ENCODE data around the gene SVIL.
"Not testable (repeated sequence)": the region's sequence is repeated elsewhere in the genome, so short reads cannot be mapped to it uniquely, and the experiment has no call there.

The SVIL gene

DNA sequence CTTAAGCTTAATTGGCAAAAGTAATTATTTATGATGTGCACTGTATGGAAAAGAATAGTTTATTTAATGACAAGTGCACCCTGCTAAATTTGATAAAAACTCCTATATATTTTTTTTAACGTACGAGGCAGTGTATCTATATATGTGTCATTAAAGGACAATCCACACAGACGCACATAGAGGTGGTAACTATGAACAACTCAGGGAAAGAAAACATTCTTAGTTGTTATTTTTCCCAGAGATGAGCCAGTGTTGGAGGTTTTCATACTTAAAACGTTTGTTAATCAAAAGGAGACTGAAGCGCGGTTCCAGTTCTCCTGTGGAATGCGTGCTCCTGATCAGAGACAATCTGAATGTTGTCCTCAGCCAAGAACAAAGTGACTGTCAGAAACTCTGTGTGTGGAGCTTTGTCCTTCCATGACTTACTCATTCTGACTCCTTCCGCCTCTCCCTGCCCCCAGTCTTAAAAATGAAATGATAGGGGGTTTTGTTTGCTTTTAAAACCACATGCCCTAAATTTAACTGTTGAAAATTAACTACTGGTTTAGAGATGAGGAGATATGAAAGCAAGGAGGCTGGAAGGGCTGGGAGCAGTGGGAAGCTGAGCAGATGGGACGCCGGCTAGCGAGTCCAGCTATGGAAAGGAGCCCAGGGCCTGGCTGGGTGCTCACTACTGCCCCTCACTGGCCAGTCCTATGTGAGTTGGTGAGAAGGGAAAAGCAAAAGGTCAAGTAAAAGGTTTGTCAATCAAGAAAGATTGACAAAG lies 99.6 kb downstream of the SVIL start:
- no peak for FAIRE-seq

GRCh38 chr10:29534590-29534989 lies 100.2 kb downstream of the SVIL start:
- no peak for FAIRE-seq

GRCh38 chr10:29533696-29534285 lies 101.0 kb downstream of the SVIL start:
- FAIRE-seq, result no peak

GRCh38 chr10:29533046-29533445 lies 101.7 kb downstream of the SVIL start:
- FAIRE-seq, result no peak

DNA sequence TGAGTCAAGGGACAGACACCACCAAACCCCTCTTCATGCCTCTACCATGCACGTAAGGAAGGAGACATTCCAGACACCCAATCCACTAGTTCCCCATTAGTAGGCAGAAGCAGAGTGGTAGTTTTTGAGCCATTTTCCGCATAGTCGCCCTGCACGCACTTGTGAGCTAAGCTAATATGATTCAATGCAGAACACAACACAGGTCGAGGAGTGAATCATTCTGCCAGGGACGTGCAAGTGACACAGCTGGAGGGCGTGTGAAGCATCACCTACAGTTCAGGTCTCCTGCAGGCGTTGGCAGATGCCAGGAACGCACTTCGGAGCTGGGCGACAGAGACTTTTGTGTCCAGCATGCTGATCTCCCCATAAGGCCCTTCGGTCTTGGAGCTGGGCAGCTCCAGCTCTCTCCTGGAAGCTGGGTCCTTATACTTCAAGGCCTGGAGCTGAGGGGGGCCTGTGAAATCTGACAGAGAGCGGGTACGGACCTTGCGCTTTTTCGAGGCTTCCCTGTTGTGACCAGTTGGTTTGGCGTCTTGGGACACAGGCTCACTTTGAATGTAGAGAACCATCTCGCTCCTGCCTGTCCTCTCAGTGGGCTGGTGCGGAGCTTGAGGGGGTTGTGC lies 102.4 kb downstream of the SVIL start:
- FAIRE-seq, result no peak

GRCh38 chr10:29530112-29530976 lies 104.4 kb downstream of the SVIL start:
- no peak for FAIRE-seq

- FAIRE-seq, result no peak
Observed at GRCh38 chr10:29529146-29529545, 105.6 kb downstream of the SVIL start.

DNA sequence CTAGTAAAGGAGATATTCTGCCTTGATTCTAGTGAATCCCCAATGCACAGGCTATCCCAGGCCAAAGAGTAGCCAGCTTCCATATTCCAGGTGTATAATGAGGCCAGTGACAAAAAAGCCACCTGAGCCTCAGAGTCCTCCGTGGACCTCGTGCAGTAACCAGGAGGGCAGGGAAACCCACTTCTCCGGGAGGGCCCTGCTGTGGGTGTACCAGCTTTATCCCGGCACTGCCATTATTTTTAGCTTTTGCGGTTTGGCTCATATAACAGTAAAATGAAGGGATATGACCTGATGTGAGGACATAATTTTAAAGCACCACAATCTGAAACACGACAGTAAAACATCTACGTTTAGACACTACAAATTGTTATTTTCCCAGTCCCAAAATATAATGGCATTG lies 109.0 kb downstream of the SVIL start:
- no peak for FAIRE-seq

DNA sequence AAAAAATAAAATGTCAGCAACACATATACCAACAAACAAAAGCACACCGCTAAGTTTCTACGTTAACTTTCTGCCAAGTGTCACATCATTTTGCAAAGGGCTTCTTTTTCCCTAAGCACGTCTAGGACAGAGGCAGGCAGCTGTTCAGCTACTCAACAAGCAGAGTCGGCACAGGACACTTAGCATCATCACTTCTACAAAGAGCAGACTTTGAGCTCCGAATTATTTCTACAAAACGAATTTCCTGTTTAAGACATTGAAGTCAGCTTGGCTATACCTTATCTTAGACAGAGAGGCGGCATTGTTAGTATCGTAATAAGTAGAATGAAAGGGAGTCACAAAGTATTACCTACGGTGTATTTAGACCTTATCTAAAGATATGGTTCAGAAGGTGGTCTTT lies 110.1 kb downstream of the SVIL start:
- FAIRE-seq, result no peak

- no peak for FAIRE-seq
Observed at GRCh38 chr10:29524294-29524693, 110.5 kb downstream of the SVIL start.

- FAIRE-seq, result no peak
Observed at GRCh38 chr10:29522918-29523317, 111.9 kb downstream of the SVIL start.

DNA sequence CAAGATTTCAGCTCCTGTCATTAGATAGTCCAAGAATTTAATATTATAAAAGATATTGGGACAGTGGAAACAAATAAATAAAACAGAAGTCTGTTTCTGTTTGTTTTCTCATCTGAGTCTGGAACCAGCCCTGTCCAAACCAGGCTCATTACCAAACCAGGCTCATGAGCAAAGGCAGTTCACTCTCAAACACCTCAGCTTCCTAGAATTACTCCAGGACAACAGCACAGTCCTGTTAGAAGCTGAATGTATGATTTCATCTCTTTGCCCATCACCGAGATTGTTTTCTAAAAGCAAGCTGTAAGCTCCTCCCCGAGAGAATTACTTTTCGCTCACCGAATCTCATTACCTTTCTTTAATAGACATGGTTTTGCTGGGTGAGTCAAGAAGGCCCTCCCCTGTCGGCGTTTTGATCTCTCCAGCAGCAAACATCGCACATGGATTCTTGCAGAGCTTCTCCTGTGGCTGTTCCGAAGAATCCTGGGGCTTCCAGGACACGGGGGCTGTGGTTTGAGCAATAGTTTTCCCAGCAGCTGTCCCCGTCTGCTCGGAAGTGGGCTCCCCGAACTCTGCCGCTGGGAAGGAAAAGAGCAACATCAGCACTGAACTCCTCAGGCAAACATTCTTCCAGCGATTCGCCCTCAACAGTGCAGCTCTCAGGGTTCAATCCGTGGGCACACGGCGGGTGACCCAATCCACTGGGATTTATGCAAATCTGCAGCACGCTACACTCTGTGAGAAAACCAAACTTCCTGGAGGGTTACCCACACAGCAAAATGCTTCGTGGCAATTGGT lies 112.5 kb downstream of the SVIL start:
- FAIRE-seq, result no peak

DNA sequence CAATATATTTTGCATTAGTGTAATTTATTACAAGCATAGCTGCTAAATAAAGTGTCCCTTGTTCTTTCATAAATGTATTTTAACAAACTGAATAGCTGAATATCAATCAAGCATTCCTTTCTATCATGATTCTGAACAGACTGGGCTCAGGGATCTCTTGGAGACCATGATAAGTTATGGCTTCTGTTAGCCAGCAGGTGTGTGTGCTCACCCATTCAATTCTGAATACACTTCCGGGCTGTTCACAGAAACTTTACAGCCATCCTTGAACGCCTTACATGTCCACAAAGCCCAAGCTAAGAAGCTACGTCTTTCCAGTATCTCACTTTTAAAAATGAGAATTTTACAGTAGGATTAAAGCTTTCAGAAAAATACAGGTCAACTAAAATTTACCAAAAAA lies 115.1 kb downstream of the SVIL start:
- FAIRE-seq, result no peak

DNA sequence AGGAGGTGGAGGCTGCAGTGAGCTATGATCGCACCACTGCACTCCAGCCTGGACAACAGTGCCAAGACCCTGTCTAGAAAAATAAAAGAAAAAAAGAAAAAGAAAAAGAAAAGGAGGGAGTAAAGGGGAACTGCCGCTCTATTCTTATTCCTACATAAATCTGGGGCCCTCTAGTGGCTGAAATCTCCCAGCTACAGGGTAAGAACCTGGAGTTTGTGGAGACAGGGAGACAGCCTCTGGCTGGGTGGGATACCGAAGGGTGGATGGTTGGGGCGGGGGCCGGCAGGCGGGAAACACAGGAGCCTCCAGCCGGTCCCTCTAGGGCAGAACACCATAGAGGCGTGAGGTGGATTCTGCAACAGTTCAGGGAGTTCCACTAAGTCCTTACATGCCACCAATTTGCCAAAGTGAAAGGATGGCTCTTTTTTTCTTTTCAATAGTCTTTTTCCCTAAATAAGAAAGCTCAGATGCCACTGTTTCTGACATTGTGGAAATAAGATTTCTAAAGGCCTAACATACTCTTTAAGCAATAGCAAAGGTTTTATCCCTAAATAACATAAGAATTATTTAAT lies 117.3 kb downstream of the SVIL start:
- FAIRE-seq, result no peak

DNA sequence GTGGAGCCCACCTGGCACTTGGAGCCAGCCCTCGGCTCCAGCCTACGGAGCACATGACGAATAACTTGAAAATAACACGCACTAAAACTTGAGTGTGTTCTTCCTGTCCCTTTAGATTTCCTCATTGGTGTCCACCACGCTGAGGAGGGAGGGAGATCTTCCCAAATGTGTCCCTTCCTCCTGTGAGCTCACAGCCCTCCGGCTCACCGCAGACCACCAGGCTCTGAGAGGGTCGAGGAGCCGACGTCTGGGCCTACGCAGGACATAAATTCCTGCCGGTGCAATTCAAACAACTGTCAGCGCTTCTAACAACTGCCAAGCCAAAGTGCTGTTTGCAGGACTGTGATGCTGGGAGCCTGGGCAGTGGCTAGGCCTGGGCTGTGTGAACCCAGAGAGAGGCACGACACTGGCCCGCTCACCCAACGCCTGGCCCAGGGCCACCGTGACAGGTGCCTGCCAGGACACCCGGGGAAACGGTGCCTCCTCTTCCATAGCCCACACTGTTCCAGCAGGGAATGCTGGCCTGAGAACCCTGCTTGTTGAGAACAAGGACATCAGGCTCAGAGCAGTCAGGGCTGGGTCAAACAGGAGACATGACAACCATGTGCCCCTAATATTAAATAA lies 118.3 kb downstream of the SVIL start:
- not testable (repeated sequence) for FAIRE-seq

- not testable (repeated sequence) for FAIRE-seq
Observed at GRCh38 chr10:29515879-29516278, 118.9 kb downstream of the SVIL start.

GRCh38 chr10:29515104-29515503 lies 119.7 kb downstream of the SVIL start:
- FAIRE-seq, result not testable (repeated sequence)

DNA sequence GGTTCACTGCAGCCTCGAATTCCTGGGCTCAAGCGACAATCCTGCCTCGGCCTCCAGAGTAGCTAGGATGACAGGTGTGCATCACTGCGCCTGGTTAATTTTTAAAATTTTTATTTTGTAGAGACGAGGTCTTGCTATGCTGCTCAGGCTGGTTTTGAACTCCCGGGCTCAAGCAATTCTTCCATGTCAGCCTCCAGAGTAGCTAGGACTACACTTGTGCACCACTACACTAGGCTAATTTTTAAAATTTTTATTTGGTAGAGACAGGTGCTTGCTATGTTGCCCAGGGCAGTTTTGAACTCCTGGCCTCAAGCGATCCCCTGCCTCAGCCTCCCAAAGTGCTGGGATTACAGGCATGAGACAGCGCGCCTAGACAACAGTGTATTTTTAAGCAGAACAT lies 120.5 kb downstream of the SVIL start:
- FAIRE-seq, result no peak

DNA sequence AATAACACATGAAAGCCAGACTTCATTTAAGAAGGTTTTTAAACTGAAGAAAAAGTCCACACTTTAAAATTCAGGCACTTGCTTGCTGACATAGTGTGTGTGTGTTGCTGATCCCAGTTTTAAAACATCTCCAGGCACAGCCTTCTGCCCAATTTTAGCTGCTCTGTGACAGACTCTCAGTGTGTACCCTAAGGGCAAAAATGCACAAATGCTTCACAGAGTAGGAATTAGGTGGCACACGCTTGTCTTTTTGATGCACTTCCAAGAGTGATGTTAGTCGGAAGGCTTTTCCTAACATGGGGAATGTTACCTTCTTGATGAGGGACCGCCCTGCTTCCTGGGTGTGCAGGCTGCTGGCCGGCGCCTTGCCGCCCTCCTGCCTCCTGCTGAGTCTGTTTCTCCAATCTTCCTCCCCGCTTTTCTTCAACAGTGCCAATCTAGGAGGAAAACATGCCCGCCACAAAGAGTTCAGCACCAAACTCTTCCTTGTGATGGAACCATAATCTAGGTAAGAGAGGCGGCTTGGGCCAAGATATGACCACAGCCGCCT lies 122.3 kb downstream of the SVIL start:
- no peak for FAIRE-seq

- FAIRE-seq, result not testable (repeated sequence)
Observed at GRCh38 chr10:29511806-29512205, 123.0 kb downstream of the SVIL start.

DNA sequence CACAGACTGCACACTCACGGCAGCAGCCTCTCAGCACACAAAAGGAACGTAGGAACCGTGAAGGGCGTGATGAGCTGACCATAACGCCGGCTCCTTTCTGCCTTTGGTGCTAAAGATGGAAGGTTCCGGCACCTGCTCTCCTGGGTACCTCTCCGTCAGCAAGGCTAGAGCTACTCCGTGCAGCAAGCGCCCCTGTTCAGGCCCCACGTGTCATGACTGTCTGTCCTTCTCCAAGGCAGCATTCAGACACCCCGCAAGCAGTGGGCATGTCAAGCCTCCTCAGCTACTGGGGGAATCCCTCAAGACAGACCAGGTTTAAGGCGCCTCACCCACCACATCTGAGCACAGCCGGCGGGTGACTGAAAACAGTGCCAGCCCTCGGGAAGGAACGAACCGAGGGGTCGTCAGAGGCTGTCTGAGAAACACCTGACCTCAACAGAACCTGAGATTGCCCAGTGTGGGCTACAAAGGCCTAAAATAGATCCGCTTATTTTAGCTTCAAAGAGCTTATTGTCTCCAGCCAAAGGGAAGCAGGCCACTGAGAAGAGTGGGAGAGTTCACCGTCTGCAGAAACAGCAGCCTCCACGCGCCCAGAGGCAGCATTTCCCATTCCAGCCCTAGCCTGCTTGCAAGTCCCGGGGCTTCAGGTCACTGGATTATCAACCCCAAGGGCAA lies 124.2 kb downstream of the SVIL start:
- not testable (repeated sequence) for FAIRE-seq

Measured in islet of Langerhans (tissue), 1 donor.